PC-3 (cell line): ENCODE data around the gene BPIFB1. TPM values are rescaled to one million over a fixed set of nuclear protein-coding genes. Genes with fewer than 3 reads are reported as not detected.

Experiments used
- ATAC-seq: fragments of 200-7000 bp; cut with Tn5 transposase; 2 replicates; pipeline ENCODE4 v1.9.1; 2020; ENCODE audit warnings: mild to moderate bottlenecking, moderate library complexity
- BruUV-seq: library from RNA; stranded (reverse); fragments of 400-500 nt; replicated peaks from 2 replicates; lab custom pipeline; 2021; lab: Mats Ljungman, UMichigan
- CTCF ChIA-PET: fragments of 300-600 bp; sonication (Branson Sonifier 250); formaldehyde crosslinking; loops from one replicate; lab custom pipeline; 2022; ENCODE audit warnings: antibody characterized with exemption; lab: Charles Lee
- POLR2A ChIA-PET: fragments of 300-600 bp; sonication (Branson Sonifier 250); formaldehyde crosslinking; loops from one replicate; lab custom pipeline; 2022; ENCODE audit warnings: antibody characterized with exemption; ENCODE audit not compliant: unreplicated experiment; lab: Charles Lee
- DNase-seq: peaks from one replicate; pipeline ENCODE4 v3.0.0-alpha.2; 2015
- H2AFZ ChIP-seq: fragments of 300-600 bp; sonication (generic); 2 replicates; pipeline ENCODE4 v1.6.0; 2016; ENCODE audit warnings: antibody characterized with exemption, low read length
- H3F3A ChIP-seq: fragments of 300-600 bp; sonication (generic); one replicate; pipeline ENCODE4 v1.6.0; 2017; ENCODE audit warnings: antibody characterized with exemption, low read length, control low read depth, mild to moderate bottlenecking; ENCODE audit not compliant: unreplicated experiment
- H3K27ac ChIP-seq: fragments of 300-600 bp; sonication (generic); 2 replicates; pipeline ENCODE4 v1.5.1; 2016; ENCODE audit warnings: mild to moderate bottlenecking, low read length
- H3K27me3 ChIP-seq: fragments of 300-600 bp; sonication (generic); 2 replicates; pipeline ENCODE4 v1.6.1; 2016; ENCODE audit warnings: low read length, mixed read lengths
- H3K36me3 ChIP-seq: fragments of 300-600 bp; sonication (generic); 2 replicates; pipeline ENCODE4 v1.6.1; 2016; ENCODE audit warnings: low read depth, mixed run types, low read length, mixed read lengths
- H3K4me1 ChIP-seq: fragments of 300-600 bp; sonication (generic); 2 replicates; pipeline ENCODE4 v1.5.1; 2016; ENCODE audit warnings: low read length; ENCODE audit not compliant: insufficient read depth
- H3K4me2 ChIP-seq: fragments of 300-600 bp; sonication (generic); 2 replicates; pipeline ENCODE4 v1.6.0; 2016; ENCODE audit warnings: low read length
- H3K4me3 ChIP-seq: fragments of 300-600 bp; sonication (generic); 2 replicates; pipeline ENCODE4 v1.5.1; 2016; ENCODE audit warnings: mild to moderate bottlenecking, low read length, mixed read lengths
- H3K79me2 ChIP-seq: fragments of 300-600 bp; sonication (generic); 2 replicates; pipeline ENCODE4 v1.6.1; 2017; ENCODE audit warnings: low read length, mixed read lengths
- H3K9ac ChIP-seq: fragments of 300-600 bp; sonication (generic); 2 replicates; pipeline ENCODE4 v1.6.0; 2016; ENCODE audit warnings: mild to moderate bottlenecking, low read length
- H3K9me2 ChIP-seq: fragments of 300-600 bp; sonication (generic); replicated peaks from 2 replicates; pipeline ENCODE4 v1.6.1; 2016; ENCODE audit warnings: mixed run types, low read length, mixed read lengths
- H3K9me3 ChIP-seq: fragments of 300-600 bp; sonication (generic); 2 replicates; pipeline ENCODE4 v1.6.1; 2016; ENCODE audit warnings: low read length, mixed read lengths
- H4K20me1 ChIP-seq: fragments of 300-600 bp; sonication (generic); 2 replicates; pipeline ENCODE4 v1.6.1; 2016; ENCODE audit warnings: low read length, mixed read lengths
- EZH2 ChIP-seq: fragments of 300-600 bp; sonication (generic); IDR thresholded peaks from one replicate; pipeline ENCODE4 v1.6.1; 2017; ENCODE audit warnings: antibody characterized with exemption, mild to moderate bottlenecking, low read length; ENCODE audit not compliant: unreplicated experiment
- EZH2phosphoT487 ChIP-seq: fragments of 300-600 bp; sonication (generic); IDR thresholded peaks from 2 replicates; pipeline ENCODE4 v1.6.1; 2018; ENCODE audit warnings: mild to moderate bottlenecking, antibody characterized with exemption, low read length, borderline replicate concordance
- intact Hi-C: fragments of 100-400 bp; cut with micrococcal nuclease; formaldehyde crosslinking; loops from 2 replicates; pipeline ENCODE4 v1.9.0; 2023
- total RNA-seq: library from RNA; depleted of rRNA; stranded (reverse); fragments of >200 nt; gene quantifications from 2 replicates; pipeline ENCODE4 v1.2.3, GENCODE V29; 2014
- TF ChIP-seq, protein P1 (sequence below): fragments of 300-600 bp; sonication (generic); conservative IDR thresholded peaks from 2 replicates; pipeline ENCODE4 v1.5.1; 2017; ENCODE audit warnings: antibody characterized with exemption, low read depth, mild to moderate bottlenecking, low read length

The BPIFB1 gene
- total RNA-seq, 1 experiment from 2014 or later, result not detected

DNA sequence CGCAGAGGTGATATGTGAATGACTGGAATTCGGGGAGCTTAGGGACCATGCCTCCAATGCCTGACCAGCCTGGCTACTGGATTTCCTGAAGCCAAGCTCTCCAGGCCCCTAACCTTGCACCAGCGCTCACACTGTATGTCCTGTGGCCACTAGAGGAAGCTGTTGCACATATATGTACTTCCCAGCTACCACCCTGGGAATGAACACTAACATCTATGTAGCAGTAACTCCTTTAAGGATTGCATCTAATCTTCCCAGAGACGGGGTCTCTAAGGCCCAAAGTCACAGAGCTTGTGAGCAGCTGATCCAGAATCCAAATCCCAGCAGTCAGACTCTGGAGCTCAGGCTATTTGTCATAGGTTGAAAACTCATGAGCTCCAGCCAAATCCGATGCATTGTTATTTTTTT lies 20.4 kb upstream of the BPIFB1 start:
- no peaks in the 10 kb centered on the region for H3K9me2 ChIP-seq
- intact Hi-C loops, result loop anchor here (1.0 to 10.0 kb wide), 2 partner anchors 37 to 182 kb away; partner anchors contain the start of gene SNTA1
- ATAC-seq (peak; percentile 97), DNase-seq (peak; percentile 74)
- H3K36me3 ChIP-seq, result no peaks in the 10 kb centered on the region
- H3K79me2 ChIP-seq, result no peaks in the 10 kb centered on the region
- H3K4me3 ChIP-seq, result no peak overlapping the region
- H3K4me2 ChIP-seq, result no peak overlapping the region
- H3F3A ChIP-seq, result no peaks in the 10 kb centered on the region
- no peaks in the 10 kb centered on the region for H3K9me3 ChIP-seq
- H3K9ac ChIP-seq, result no peak overlapping the region
- BruUV-seq, result no TSS peak
- peaks cover 6% of the 10 kb centered on the region; the same call in 1 of the 2 replicates for H3K4me1 ChIP-seq
- POLR2A ChIA-PET, result no interaction called here
- CTCF ChIA-PET, result interaction anchor here (0.5 to 1.1 kb wide), 9 partner anchors 24 to 208 kb away, joined by 3 to 12 read pairs (median 4); partner anchors contain the start of gene CDK5RAP1
- TF ChIP-seq EZH2 (no peak), EZH2phosphoT487 (no peak)
- TF ChIP-seq, protein P1, sequence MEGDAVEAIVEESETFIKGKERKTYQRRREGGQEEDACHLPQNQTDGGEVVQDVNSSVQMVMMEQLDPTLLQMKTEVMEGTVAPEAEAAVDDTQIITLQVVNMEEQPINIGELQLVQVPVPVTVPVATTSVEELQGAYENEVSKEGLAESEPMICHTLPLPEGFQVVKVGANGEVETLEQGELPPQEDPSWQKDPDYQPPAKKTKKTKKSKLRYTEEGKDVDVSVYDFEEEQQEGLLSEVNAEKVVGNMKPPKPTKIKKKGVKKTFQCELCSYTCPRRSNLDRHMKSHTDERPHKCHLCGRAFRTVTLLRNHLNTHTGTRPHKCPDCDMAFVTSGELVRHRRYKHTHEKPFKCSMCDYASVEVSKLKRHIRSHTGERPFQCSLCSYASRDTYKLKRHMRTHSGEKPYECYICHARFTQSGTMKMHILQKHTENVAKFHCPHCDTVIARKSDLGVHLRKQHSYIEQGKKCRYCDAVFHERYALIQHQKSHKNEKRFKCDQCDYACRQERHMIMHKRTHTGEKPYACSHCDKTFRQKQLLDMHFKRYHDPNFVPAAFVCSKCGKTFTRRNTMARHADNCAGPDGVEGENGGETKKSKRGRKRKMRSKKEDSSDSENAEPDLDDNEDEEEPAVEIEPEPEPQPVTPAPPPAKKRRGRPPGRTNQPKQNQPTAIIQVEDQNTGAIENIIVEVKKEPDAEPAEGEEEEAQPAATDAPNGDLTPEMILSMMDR, result peak; percentile 88
- peaks cover 47% of the 10 kb centered on the region for H3K27me3 ChIP-seq
- no peak overlapping the region for H3K27ac ChIP-seq
- H4K20me1 ChIP-seq, result no peaks in the 10 kb centered on the region
- no peak overlapping the region for H2AFZ ChIP-seq

DNA sequence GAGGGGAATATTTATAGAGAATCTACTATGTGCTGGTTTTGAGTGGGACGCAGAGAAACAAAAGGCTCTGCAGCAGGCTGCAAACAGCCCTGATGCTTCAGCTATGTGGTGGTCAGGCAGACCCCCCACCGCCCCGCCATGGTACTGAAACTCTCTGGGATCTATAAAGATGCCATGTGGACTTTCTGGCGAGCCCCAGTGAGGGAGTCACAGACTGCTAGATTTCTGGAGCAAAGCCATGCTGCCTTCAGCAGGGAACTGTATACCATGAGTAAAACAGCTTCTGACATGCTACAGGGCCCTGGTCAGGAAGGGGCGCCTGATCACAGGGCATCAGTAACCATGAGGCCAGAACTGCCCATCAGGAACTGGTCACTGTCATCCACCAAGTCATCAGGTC lies 19.2 kb upstream of the BPIFB1 start:
- no peak overlapping the region for H3K9ac ChIP-seq
- H3K9me2 ChIP-seq, result no peaks in the 10 kb centered on the region
- H3K36me3 ChIP-seq, result no peaks in the 10 kb centered on the region
- H3K4me2 ChIP-seq, result no peak overlapping the region
- ChIA-PET CTCF (no interaction called here), POLR2A (no interaction called here)
- DNase-seq (no peak), ATAC-seq (no peak)
- no peaks in the 10 kb centered on the region for H4K20me1 ChIP-seq
- H3K4me3 ChIP-seq, result no peak overlapping the region
- H3F3A ChIP-seq, result no peaks in the 10 kb centered on the region
- H3K79me2 ChIP-seq, result no peaks in the 10 kb centered on the region
- H3K27me3 ChIP-seq, result peaks cover 47% of the 10 kb centered on the region
- intact Hi-C loops, result loop anchor here (10.0 kb wide), 1 partner anchor 181 kb away; the partner anchor contains the start of gene SNTA1
- no peak overlapping the region for H2AFZ ChIP-seq
- BruUV-seq, result no TSS peak
- peaks cover 6% of the 10 kb centered on the region; the same call in 1 of the 2 replicates for H3K4me1 ChIP-seq
- H3K9me3 ChIP-seq, result no peaks in the 10 kb centered on the region
- H3K27ac ChIP-seq, result no peak overlapping the region
- no peak for TF ChIP-seq EZH2
- TF ChIP-seq EZH2phosphoT487, result no peak
- TF ChIP-seq, protein P1, result no peak

DNA sequence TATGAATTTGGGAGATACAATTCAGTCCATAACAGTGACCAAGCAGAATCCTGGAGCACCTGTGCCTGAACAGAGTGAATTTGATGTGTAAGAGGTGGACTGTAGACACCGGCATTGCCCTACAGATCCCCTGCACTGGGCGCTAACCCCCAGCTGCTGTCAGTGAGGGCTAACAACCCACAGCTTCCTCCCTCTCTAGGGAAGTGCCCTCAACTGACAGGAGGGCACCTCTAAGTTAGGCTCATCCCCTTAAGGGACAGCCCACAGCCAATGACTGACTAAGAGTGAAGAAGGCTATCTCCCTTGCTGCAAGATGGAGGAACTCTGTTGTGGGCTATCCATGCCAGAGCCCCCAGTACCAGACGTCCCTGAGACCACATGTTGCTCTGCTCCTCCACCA lies 15.3 kb upstream of the BPIFB1 start:
- Histone ChIP-seq H3K36me3 (no peaks in the 10 kb centered on the region), H3K4me3 (no peak overlapping the region), H3K27ac (no peak overlapping the region), H3K79me2 (no peaks in the 10 kb centered on the region), H3K4me1 (no peaks in the 10 kb centered on the region), H3K9ac (no peak overlapping the region), H3F3A (no peaks in the 10 kb centered on the region), H3K9me2 (no peaks in the 10 kb centered on the region), H3K27me3 (peaks cover 43% of the 10 kb centered on the region), H3K4me2 (no peak overlapping the region), H2AFZ (no peak overlapping the region), H3K9me3 (no peaks in the 10 kb centered on the region), H4K20me1 (no peaks in the 10 kb centered on the region)
- ChIA-PET CTCF (no interaction called here), POLR2A (no interaction called here)
- DNase-seq, result no peak
- no peak for ATAC-seq
- intact Hi-C loops, result loop anchor here (10.0 kb wide), 1 partner anchor 177 kb away; the partner anchor contains the start of gene SNTA1
- BruUV-seq, result no TSS peak
- no peak for TF ChIP-seq EZH2phosphoT487
